Measurements from ENCODE around the gene FSCN2.
"Not testable (repeated sequence)": the region's sequence is repeated elsewhere in the genome, so short reads cannot be mapped to it uniquely, and the experiment has no call there.

- TF ChIP-seq POLR2AphosphoS5 (IDR thresholded peaks at IDR 0.05; ENCODE audit: insufficient read depth, low read depth, low read length); CTCF (IDR thresholded peaks at IDR 0.05; ENCODE audit: extremely low read depth in 1 of 2, insufficient read depth in 1 of 2, low read depth in 1 of 2, low read length in 2 of 2); EZH2 (IDR thresholded peaks at IDR 0.05; ENCODE audit: borderline replicate concordance, low read depth, low read length, severe bottlenecking); MYC (IDR thresholded peaks at IDR 0.05; ENCODE audit: low read depth, low read length); POLR2A (IDR thresholded peaks at IDR 0.05; ENCODE audit: low read depth, low read length); GATA2 (IDR thresholded peaks at IDR 0.05; ENCODE audit: insufficient read depth, insufficient read length, low read depth, low read length); JUN (IDR thresholded peaks at IDR 0.05; ENCODE audit: borderline replicate concordance, insufficient read depth, insufficient read length, low read depth): not testable (repeated sequence)
These were observed 3.8 kb downstream of the FSCN2 start for GRCh38 chr17:81531998-81532404.

All from endothelial cell of umbilical vein (primary cell).